Glomerular visceral epithelial cell (primary cell): ENCODE results near the gene NDUFA3.
"Not testable (repeated sequence)": the region's sequence is repeated elsewhere in the genome, so short reads cannot be mapped to it uniquely, and the experiment has no call there.

ENCODE experiments used
- DNase-seq: peaks from one replicate; pipeline ENCODE4 v3.0.0-alpha.2; 2016; ENCODE audit errors: extremely low spot score

NDUFA3 gene

DNA sequence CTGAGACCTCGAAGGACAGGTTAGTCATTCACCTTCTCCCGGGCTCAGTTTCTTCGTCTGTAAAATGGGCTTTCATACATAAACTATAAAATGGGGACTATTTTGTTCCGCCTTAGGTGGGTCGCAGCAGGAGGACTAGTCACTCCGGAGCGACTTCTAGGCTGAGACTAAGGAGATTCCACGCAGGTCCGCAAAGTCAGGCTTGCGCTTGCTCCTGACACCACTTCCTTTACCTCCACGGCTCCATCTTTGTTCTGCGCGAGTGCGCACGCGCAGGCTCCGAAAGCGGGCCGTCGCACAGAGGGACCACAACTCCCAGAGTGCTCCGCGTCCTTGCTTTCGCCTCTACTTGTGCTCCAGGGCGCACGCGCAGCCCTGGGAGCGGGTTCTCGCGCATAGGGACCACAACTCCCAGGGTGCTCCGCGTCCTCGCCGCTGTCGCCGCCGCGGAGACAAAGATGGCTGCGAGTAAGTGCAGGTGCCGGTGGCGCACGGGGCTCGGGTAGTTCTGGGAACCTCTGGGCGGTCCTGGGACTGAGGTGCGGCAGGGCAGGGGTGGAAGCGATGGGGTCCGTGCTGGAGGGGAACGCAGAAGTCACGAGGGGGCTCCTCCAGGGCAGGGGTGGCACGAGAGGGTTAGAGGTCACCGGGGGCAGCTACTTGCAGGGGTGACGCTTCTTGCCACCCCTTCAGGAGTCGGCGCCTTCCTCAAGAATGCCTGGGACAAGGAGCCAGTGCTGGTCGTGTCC, at the start of gene NDUFA3:
Gene NDUFA3, plus strand, starts transcription at position 435 of the 749 bp plus-strand sequence. Its CDS starts 24 bp downstream, at position 459.
- peak; percentile 99 for DNase-seq

DNA sequence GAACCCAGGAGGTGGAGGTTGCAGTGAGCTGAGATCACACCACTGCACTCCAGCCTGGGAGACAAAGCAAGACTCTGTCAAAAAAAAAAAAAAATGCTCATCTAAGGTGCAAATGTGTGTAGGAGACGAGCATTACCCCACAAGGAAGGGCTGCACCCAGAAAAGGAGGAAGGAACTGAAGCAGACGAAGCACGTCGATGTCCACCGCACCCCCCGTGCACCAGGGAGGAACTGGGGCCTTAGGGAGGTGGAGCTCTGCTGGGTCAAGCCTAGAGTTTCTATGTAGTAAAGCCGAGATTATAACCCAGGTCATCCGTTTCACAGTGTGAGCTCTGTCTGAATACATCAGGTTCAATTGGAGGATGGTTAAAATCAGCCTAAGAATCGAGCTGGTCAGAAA, 40.0 kb upstream of the NDUFA3 start:
- no peak for DNase-seq

DNA sequence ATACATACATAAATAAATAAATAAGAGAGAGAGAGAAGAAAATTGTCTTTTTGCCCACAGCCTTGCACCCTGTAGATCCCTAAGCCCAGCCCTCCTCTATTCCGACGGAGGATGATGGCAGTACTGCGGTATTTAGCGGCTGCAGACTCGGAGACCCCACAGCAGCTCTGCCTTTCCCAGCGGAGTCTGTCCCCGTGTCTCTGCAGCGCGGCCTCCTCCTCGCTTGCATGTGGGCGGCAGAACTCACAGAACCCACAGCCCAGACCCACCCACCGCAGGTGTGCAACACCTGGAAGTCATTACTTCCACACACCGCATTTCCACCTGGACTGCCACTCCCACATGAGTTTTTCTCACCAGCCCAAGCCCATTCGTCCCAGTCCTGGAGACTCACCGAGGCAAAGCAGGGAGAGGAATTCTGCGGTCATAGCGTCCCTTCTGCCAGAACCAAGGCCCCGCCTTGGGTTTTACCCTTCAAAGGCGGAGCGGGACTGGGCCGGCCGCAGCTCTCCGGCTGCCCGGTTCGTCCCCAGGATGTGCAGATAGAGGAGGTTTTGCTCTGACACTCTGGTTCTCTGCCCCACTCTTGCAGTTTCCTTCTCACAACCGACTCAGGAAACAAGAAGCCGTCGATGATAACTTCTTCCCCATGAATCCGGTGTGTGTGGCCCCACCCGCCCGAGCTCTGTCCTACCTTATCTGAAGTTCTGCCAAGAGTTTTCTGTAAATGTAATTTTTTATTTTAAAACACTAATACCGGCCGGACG, 39.1 kb upstream of the NDUFA3 start, which contains the start of gene VSTM1:
Gene VSTM1, minus strand, starts transcription at position 548 of the 767 bp plus-strand sequence. Its CDS starts 120 bp downstream, at position 428.
- DNase-seq, result no peak

DNA sequence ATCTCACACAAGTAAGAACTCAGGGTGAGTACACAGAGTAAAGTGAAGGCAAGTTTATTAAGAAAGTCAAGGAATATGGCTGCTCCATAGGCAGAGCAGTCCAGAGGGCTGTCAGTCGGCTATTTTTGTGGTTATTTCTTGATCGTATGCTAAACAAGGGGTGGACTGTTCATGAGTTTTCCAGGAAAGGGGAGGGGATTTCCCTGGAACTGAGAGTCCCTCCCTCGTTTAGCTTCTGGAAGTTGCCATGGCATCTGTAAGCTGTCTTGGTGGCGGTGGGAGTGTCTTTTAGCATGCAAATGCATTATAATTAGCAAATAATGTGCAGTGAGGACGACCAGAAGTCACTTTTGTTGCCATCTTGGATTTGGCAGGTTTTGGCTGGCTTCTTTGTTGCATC, 33.2 kb upstream of the NDUFA3 start:
- DNase-seq, result no peak

DNA sequence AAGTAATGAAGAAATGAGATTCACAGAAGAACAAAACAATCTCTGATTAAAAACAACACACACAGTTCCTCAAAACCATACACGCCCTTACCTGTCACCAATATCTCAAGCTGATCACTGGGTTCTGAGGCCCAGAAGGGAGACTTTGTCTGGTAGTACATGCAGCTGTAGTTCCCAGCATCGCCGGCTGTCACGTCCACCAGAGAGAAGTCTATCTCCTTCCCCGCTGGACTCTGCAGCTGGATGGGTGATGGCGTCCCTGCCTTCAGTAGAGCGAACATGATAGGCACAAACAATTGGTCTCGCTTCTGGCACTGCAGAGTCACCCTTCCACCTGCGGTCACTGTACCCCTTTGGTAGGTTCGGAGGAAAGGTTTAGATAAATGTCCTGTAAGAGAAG, 28.8 kb upstream of the NDUFA3 start:
- no peak for DNase-seq

DNA sequence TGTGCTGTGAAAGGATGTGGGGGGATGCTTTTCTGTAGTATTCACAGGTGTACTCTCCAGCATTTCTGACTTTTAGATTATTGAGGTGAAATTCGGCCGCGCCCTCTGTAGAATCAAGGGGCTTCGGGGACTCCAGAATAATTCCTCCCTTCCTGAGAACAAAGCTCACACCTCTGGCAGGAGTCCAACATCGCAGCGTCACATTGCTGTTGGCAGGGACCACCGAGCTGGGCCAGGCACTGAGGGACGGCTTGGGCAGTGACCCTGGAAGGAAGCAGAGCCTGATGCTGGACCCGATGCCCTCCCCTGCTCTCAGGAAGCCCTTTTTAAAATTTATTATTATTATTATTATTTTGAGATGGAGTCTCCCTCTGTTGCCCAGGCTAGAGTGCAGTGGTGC, 27.8 kb upstream of the NDUFA3 start:
- DNase-seq, result no peak

DNA sequence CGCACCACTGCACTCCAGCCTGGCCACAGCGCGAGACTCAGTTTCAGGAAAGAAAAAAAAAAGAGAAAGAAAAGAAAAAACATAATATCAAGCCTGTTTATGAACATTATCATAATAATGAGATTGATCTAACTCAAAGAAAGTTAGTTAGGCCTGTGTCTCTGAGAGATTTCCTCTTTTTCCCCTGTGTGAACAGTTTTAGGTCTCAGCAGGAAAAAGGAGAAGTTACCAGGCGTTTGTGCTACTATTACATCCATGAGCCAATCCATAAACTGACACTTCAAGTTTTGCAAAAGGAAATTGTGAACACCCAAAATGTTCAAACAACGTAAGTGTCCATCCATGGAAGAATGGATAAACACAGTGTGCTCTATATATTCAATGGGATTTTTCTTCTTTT, 25.3 kb upstream of the NDUFA3 start:
- no peak for DNase-seq

DNA sequence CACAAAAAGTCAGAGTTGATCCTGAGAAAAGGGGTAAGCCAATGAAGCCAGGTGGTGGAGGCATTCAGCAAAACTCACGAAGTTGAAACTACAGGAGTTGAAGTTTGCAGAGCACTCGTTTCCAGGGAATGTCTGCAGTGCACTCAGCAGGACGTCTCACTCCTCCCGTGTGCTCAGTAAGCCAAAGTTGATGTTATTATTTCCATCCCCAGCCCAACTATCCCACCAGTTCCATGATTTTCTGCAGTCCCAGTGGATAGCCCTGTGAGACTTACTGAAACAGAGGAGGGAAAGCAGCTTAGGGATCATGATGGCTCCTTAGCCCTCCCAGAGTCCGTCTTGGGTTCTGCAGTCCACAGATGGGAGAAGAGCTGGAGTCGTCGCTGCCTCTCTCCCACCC, 21.6 kb upstream of the NDUFA3 start, which contains the start of gene TARM1:
Gene TARM1, minus strand, starts transcription at position 334 of the 400 bp plus-strand sequence. Its CDS starts 25 bp downstream, at position 309.
- DNase-seq, result no peak

DNA sequence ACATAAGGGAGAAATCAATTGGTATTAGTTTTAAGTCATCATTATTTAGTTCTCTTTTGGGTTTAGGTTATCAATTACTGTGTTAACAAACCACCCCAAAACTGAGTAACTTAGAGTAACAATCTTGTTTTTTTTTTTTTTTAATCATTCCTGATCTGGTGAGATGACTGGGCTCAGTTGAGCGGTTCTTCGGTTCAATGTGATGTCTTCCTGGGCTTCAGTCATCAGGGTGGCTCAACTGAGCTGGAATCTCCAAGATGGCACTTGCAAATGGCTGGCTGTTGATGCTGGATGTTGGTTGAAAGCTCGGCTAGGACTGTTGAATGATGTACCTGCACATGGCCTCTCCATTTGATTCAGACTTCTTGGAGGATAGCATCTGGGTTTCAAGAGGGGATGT, 18.2 kb upstream of the NDUFA3 start:
- no peak for DNase-seq

DNA sequence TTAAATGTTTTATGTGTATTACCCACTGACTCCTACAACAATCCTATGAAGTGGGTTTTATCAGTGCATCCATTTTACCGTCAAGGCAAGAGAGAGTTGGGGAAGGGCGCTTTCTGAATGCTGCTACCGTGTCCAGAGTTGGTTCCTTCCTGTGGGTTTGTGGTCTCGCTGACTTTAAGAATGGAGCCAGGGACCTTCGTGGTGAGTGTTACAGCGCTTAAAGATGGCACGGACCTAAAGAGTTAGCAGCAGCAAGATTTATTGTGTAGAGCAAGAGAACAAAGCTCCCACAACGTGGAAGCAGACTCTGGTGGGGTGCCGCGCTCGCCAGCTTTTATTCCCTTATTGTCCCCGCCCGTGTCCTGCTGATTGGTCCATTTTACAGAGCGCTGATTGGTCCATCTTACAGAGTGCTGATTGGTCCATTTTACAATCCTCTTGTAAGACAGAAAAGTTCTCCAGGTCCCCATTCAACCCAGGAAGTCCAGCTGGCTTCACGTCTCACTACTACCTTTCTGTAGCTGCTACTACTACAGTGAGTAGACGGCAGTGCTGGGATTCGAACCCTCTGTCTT, 8.1 kb upstream of the NDUFA3 start:
- DNase-seq, result no peak

DNA sequence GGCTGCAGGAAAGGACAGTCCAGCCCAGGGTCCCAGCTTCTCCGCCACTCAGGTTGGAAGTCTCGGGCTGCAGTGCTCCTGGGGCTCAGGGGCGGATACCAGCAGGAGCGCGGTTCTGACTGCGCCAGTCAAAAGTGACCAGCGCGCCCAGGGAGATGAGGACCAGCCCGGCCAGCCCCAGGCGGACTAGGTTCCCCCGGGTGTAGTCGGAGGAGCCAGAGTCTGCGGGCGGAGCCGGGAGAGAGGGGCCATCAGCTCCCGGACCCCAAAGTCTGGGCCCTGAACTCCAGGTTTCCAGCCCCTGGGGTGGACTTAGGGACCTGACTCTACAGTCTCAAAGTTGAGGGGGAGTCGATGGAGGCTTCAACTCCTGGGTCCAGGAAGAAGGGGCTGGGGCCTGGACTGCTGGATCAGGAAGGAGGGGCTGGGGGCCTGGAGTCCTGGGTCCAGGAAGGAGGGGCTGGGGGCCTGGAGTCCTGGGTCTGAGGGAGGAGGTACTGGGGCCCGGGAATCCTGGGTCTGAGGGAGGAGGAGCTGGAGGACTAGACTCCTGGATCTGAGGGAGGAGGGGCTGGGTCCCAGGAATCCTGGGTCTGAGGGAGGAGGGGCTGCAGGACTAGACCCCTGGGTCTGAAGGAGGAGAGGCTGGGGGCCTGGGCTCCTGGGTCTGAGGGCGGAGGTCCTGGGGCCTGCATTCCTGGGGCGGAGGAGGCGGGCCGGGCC, 7.4 kb upstream of the NDUFA3 start:
- no peak for DNase-seq

DNA sequence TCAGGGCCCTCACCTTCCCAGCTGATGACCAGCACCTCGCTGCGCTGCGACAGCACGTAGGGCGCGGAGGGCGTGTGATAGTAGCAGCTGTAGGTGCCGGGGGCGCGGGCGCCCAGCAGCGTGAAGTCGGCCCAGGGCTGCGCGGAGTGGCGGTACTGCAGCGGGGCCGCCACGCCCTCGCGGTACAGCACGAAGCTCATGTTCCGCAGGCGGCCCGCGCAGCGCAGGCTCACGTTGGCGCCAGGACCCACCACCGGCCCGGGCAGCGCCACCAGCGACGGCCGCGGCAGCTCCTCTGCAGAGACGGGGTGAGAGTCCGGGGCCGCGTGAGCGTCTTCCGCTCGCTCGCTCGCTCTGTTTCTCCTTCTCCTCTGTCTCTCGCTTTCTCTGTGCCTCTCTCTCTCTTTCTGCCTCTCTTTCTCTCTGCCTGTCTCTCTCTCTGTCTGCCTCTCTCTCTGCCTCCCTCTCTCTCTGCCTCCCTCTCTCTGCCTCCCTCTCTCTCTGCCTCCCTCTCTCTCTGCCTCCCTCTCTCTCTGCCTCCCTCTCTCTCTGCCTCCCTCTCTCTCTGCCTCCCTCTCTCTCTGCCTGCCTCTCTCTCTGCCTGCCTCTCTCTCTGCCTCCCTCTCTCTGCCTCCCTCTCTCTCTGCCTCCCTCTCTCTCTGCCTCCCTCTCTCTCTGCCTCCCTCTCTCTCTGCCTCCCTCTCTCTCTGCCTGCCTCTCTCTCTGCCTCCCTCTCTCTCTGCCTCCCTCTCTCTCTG, 6.6 kb upstream of the NDUFA3 start:
- DNase-seq, result peak; percentile 43

DNA sequence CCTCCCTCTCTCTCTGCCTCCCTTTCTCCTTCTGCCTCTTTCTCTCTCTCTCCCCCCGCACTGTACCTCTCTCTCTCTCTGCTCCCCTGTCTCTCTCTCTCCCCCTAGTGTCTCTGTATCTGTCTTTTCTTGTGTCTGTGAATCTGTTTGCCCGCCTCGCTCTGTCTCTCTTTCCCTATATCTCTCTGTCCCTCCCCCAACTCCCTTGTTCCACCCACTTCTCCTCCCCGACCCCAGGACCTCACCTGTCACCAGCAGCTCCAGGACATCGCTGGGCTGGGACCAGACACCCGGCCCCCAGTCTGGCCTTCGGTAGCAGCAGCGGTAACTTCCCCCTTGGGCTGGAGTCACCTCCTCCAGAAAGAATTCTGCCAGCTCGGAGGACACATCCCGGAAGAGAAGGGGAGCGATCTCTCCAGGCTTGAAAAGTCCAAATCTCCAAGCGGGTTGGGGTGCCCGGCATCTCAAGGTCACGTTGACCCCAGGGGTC, 6.0 kb upstream of the NDUFA3 start:
- DNase-seq, result peak; percentile 50

DNA sequence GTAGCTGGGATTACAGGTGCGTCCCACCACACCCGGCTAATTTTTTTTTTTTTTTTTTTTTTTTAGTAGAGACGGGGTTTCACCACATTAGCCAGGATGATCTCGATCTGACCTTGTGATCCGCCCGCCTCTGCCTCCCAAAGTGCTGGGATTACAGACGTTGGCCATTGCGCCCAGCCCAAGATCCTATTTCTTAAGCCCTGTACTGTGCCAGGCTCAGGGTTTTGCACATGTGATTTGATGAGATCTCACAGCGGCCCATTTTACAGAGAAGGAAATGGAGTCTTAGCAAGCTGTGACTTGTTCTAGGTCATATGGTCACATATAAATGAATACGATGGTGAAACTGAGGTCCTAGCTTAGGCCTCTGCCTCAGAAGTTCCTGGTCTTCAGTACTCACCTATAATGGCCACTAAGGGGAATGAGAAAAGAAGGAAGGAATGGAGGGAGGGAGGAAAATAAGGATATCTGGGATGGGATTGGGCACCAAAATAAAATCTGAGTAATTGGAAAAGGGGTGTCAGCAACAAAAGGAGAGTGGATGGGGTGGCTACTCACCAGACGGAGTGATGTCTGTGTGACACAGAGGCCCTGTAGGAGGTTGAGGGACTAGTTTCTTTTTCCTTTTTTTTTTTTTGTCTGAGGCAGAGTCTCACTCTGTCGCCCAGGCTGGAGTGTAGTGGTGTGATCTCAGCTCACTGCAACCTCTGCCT, 3.3 kb upstream of the NDUFA3 start:
- DNase-seq, result no peak

DNA sequence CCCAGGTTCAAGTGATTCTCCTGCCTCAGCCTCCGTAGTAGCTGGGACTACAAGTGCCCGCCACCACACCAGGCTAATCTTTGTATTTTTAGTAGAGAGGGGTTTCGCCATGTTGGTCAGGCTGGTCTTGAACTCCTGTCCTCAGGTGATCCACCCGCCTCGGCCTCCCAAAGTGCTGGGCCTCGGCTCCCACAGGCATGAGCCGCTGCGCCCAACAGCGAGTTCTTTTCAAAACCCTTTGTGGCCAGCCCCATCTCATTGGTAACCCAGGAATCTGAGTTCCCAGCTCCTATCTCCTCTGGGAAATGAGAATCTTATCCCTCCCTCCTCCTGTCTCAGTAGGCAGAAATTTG, 2.8 kb upstream of the NDUFA3 start:
- DNase-seq, result not testable (repeated sequence)

DNA sequence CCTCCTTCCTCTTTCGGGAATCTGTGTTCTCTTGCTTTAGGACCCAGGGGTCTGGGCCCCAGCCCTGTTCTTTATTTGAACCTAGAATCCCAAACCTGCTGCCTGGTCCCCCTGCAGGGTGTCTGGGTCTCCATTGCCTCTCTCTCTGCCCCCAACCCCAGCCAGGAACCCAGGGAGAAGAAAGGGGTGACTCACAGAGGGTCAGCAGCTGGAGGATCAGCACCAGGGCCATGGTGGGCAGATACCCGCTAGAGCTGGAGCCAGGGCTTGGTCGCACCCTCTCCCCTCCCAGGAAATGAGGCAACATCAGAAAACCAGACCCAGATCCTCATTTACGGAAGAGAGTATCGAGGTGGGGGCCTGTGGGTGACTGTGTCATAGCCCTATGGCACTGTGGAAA, 2.1 kb upstream of the NDUFA3 start, which contains the start of gene OSCAR:
Gene OSCAR, minus strand, starts transcription at position 243 of the 400 bp plus-strand sequence. Its CDS starts 11 bp downstream, at position 232.
- DNase-seq, result no peak

DNA sequence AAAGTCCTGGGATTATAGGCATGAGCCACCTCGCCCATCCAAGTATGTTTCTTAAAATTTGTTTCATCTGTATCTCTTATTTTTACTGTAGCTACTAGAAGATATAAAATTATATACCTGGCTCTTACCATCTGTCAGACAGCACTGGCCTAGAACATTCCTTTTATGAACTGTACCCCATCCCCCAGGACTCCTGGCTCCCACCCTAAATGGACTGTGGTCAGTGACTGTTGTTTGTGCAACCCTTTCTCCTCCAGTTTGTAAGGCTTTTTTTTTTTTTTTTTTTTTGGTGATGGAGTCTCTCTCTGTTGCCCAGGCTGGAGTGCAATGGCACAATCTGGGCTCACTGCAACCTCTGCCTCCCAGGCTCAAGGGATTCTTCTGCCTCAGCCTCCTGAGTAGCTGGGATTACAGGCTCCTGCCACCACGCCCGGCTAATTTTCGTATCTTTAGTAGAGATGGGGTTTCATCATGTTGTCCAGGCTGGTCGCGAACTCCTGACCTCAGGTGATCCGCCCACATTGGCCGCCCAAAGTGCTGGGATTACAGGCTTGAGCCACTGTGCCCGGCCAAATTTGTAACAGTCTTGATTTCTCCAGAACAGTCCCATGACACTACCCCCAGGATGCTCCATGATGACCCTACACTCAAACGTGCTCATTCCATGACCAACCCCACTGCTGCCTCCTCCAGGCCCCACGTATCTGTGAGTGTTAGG, 2.5 kb downstream of the NDUFA3 start:
- DNase-seq, result no peak

DNA sequence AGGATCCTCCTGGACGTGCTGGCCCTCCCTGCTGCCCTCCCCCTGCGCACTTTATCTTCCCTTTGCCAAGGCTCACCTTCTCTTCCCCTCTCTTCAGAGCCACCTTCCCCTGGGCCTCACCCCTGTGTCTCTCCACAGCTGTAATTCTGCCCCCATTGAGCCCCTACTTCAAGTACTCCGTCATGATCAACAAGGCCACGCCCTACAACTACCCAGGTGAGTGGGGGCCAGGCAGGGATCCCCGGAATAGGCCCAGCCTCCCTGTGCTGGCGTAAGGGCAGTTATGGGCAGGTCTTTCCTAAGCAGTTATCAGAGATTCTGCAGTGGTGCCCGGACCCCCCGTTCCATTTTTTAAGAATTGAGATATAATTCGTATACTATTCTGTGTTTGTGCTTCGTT, 3.1 kb downstream of the NDUFA3 start:
- DNase-seq, result no peak

DNA sequence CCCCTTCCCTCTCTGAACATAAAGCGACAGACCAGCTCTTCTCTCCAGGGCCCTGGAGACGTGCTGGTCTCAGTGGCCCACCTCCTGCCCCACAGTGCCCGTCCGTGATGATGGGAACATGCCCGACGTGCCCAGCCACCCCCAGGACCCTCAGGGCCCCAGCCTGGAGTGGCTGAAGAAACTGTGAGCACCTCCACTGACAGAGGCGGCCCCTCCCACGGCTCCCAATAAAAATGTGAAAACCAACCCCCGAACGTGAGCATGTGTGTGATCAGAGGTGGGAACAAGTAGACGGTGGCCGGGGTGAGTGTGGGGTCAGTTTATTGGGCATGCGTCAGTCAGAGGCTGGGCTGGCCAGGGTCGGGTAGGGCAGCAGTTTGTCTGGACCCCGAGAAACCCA, 4.1 kb downstream of the NDUFA3 start:
- DNase-seq, result no peak
